Activated naive CD4-positive, alpha-beta T cell treated with anti-CD3 and anti-CD28 coated beads, Interleukin-2, amount 10 ng/mL, durations not matched to agents 7 days and 5 days (primary cell): ENCODE data around the gene ZNF407.
"Not testable (repeated sequence)": the region's sequence is repeated elsewhere in the genome, so short reads cannot be mapped to it uniquely, and the experiment has no call there.

ENCODE experiments used
- CTCF ChIA-PET: fragments of 350-600 bp; sonication (Branson Sonifier 250); formaldehyde crosslinking; loops from one replicate; lab custom pipeline; 2021; ENCODE audit warnings: antibody characterized with exemption; lab: Charles Lee
- DNase-seq: peaks from one replicate; pipeline ENCODE4 v3.0.0-alpha.2; 2020
- H3K27ac Mint-ChIP-seq: one replicate; pipeline ENCODE4 v1.8.0; 2021; ENCODE audit warnings: mild to moderate bottlenecking, moderate library complexity, mixed read lengths
- H3K27me3 Mint-ChIP-seq: one replicate; pipeline ENCODE4 v1.8.0; 2021; ENCODE audit warnings: mild to moderate bottlenecking, mixed read lengths
- H3K36me3 Mint-ChIP-seq: one replicate; pipeline ENCODE4 v1.8.0; 2021; ENCODE audit warnings: mixed read lengths
- H3K4me1 Mint-ChIP-seq: one replicate; pipeline ENCODE4 v1.8.0; 2021; ENCODE audit warnings: mixed read lengths
- H3K4me3 Mint-ChIP-seq: one replicate; pipeline ENCODE4 v1.8.0; 2021; ENCODE audit warnings: mild to moderate bottlenecking, moderate library complexity, mixed read lengths
- H3K9me3 Mint-ChIP-seq: one replicate; pipeline ENCODE4 v1.8.0; 2021; ENCODE audit warnings: mixed read lengths

ZNF407 gene

DNA sequence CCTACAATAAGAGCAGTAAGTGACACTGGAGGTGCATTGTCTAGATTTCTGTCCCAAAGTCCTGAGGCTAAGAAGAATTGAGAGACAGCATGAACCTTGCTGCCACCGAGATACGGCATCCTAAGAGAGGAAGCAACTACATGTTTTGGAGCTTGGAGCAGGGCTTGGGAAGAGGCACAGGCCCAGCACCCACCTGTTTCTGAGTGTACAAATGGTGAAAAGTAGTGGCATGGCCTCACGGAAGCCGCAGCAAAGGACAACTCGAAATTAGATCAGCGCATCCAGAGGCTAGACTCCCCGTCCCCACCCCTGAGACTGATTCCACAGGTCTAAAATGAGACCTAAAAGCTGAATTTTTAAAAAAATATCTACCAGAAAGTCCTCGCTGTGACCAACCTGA lies 483.8 kb downstream of the ZNF407 start:
- H3K27me3 Mint-ChIP-seq = peaks cover 12% of the 10 kb centered on the region
- H3K27ac Mint-ChIP-seq = no peak overlapping the region
- no peaks in the 10 kb centered on the region for H3K4me1 Mint-ChIP-seq
- H3K36me3 Mint-ChIP-seq = peaks cover 3% of the 10 kb centered on the region
- CTCF ChIA-PET = no interaction called here
- no peak for DNase-seq
- H3K4me3 Mint-ChIP-seq = no peak overlapping the region
- H3K9me3 Mint-ChIP-seq = peaks cover 26% of the 10 kb centered on the region

DNA sequence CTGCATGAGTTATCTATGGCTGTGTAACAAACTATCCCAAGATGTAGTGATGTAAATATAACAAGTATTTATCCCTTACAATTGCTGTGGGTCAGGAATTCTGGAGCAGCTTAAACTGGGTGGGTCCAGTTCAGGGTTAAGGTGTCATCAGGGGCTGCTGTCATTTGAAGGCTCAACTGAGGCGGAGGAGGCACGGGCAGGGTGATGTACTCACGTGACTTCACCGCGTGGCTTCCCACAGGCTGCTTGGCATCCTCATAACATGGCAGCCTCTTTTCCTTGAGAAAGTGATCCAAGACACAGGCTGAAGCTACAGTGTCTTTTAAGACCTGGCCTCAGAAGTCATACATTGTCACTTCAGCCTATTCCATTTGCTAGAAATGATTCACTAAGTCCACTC lies 485.5 kb downstream of the ZNF407 start:
- Mint-ChIP-seq H3K27ac (no peak overlapping the region), H3K36me3 (peaks cover 1% of the 10 kb centered on the region)

DNA sequence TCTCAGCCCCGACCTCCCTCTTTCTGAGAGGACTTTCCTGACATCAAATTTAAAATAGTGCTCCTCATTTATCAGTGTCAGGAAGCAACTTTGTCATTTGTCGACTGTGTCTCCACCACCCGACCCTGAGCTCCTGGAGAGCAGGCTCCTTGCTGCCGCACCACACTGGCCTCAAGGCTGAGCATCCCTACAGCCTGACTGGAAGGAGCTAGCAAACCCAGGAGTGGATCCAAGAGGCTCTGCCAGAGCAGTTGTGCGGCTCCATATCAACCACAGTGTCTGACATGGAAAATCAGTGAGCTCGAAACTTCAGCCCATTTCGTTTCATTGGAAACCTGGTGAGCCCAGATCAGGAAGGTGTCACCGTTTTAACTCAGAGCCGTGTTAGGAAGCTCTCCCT lies 486.1 kb downstream of the ZNF407 start:
- H3K36me3 Mint-ChIP-seq = no peaks in the 10 kb centered on the region
- CTCF ChIA-PET = interaction anchor here (0.6 kb wide), 2 partner anchors 20 to 1777 kb away, joined by 3 read pairs; no protein-coding TSS in a partner anchor

More for the DNA sequence above, 485.5 kb downstream of the ZNF407 start:
- Mint-ChIP-seq H3K4me1 (no peaks in the 10 kb centered on the region), H3K27me3 (peaks cover 12% of the 10 kb centered on the region), H3K4me3 (no peak overlapping the region), H3K9me3 (peaks cover 23% of the 10 kb centered on the region)
- CTCF ChIA-PET = no interaction called here
- DNase-seq = no peak

DNA sequence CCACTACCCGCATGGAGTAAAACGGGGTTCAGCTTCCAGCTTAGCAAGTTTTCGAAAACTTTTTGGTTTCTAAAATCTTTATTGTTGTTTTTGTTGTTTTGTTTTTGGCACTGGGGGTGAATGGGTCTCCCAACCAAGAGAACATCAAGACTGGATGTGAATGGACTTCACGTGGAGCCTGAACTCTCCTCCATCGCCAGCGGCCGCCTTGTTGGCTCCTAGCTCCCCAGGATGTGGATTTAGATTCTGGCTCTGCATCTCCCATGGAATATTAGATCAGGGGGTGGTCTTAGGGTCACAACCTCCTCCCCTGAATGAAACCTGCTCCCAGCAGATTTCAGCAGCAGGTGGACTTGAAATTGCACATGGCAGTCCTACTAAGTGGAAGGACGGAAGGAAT lies 488.0 kb downstream of the ZNF407 start:
- H3K4me1 Mint-ChIP-seq, H3K27ac Mint-ChIP-seq, H3K4me3 Mint-ChIP-seq, DNase-seq, H3K36me3 Mint-ChIP-seq, CTCF ChIA-PET: not testable (repeated sequence)
- H3K27me3 Mint-ChIP-seq = peaks cover 11% of the 10 kb centered on the region
- H3K9me3 Mint-ChIP-seq = peaks cover 13% of the 10 kb centered on the region

More for the DNA sequence above, 486.1 kb downstream of the ZNF407 start:
- Mint-ChIP-seq H3K4me1 (no peaks in the 10 kb centered on the region), H3K27me3 (peaks cover 12% of the 10 kb centered on the region), H3K9me3 (peaks cover 19% of the 10 kb centered on the region), H3K27ac (no peak overlapping the region), H3K4me3 (no peak overlapping the region)
- no peak for DNase-seq

DNA sequence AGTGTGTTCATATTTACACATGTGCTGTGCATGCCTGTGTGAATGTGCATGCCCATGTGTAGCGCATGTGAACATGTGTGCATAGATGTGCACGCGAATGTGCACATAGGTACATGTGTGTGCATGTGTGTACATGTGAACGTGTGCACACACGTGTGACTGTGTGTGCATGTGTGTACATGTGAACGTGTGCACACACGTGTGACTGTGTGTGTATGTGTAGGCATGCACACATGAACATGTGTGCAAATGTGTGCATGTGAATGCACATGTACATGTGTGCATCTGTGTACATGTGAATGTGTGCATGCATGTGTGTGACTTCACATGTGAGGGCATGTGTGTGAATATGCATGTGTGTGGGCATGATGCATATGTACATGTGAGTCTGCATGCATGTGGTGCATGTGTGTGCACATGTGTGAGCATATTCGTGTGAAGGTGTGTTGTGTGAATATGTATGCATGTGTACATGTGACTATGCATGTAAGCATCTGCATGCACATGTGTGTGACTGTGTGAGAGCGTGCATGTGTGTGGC lies 488.9 kb downstream of the ZNF407 start:
- Mint-ChIP-seq H3K36me3 (no peaks in the 10 kb centered on the region), H3K9me3 (peaks cover 13% of the 10 kb centered on the region), H3K4me1 (no peaks in the 10 kb centered on the region), H3K4me3 (no peak overlapping the region), H3K27me3 (peaks cover 7% of the 10 kb centered on the region), H3K27ac (no peak overlapping the region)
- CTCF ChIA-PET = no interaction called here
- no peak for DNase-seq

DNA sequence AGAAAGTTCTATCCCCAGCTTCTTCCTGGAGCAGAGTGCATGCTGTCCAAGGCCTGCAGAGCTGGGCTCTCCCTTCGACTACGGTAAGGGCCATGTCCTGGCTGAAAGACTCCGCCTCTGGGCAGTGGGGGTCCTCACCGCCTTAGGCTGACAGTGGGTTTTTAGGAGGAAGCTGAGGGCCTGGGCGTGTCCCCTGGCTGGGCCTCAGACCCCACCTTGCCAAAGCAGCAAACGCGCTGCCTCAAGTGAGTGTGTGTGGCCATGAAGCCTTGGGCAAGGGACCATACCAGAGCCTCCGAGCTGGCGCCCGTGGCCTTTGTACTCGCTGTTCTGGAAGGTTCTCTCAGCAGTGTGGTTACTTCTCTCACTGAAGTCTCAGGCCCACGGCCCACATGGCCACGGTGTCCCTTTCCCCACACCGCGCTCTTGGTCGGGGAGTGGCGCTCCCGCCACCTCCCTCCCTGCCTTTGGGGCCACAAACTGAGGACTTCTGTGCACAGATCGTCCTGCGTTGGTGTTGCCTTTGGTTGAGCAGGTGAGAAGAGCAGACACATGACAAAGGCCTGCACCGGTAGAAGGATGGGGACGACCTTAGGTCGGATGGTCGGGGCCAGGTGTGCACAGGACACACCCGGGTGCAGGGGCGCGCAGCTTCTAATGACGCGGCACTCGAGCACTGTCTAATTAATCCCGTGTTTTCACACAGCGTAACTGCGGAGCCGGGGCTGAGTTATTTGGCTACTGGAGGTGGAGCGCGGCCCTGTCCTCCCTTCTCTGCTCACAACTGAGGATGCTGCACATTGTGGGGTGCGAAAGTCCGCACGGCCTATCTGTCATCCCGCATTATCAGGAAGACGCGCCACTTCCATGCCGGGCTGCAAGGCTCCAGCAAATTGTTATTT lies 489.7 kb downstream of the ZNF407 start:
- Mint-ChIP-seq H3K4me1 (no peaks in the 10 kb centered on the region), H3K27me3 (peaks cover 7% of the 10 kb centered on the region), H3K27ac (no peak overlapping the region), H3K4me3 (no peak overlapping the region), H3K36me3 (no peaks in the 10 kb centered on the region), H3K9me3 (peaks cover 13% of the 10 kb centered on the region)
- CTCF ChIA-PET = no interaction called here
- no peak for DNase-seq

DNA sequence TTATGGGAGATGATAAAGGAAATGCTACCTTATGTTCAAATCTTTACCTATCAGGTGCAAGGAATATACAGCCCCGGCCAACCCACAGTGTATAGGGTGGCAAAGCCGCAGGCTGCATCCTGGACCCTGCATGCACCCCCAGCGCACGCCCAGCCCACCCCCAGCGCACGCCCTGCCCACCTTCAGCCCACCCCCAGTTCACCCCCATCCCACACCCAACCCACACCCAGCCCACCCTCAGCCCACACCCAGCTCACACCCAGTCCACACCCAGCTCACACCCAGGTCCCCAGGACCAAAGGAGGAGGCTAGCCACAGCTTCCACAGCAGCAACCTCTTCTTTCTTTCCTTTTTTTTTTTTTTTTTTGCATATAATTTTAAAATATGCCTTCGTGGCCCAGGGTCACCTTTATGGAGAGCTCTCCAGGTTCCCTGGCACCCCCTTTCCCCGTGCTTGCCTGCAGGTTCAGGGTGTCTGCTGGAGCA lies 490.4 kb downstream of the ZNF407 start:
- DNase-seq = no peak
- H3K9me3 Mint-ChIP-seq = peaks cover 11% of the 10 kb centered on the region
- no peak overlapping the region for H3K27ac Mint-ChIP-seq
- H3K4me3 Mint-ChIP-seq = no peak overlapping the region
- H3K36me3 Mint-ChIP-seq = no peaks in the 10 kb centered on the region
- no peaks in the 10 kb centered on the region for H3K4me1 Mint-ChIP-seq
- H3K27me3 Mint-ChIP-seq = peaks cover 2% of the 10 kb centered on the region
- CTCF ChIA-PET = no interaction called here

DNA sequence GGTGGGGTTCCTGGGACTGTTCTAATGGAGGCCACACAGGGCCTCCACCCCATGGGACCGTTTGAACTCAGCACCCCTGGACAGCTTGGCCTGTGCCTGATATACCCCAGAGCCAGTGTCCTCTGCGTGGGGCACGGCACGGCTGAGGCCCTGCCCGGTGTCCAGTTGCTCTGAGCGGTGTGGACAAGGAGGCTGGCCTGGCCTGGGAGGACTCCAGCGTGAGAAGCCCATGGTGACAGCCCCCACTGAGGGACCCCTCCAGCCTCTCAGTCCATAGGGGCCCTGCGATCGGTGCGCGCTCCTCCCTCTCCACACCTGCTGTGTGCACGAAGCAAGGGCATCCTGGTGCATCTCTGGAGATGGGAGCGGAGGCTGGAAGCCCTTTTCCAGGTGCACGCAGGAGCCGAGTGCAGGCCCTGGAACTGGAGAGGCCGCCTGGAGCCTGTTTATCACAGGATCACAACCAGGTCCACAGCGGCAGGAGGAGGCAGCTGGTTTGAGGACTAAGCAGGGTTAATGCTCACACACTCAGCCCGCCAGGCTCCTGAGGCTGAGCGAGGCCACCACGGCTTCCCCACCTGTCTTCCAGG lies 491.0 kb downstream of the ZNF407 start:
- Mint-ChIP-seq H3K9me3 (peaks cover 11% of the 10 kb centered on the region), H3K27me3 (no peaks in the 10 kb centered on the region), H3K36me3 (no peaks in the 10 kb centered on the region), H3K4me1 (no peaks in the 10 kb centered on the region), H3K27ac (no peak overlapping the region), H3K4me3 (no peak overlapping the region)
- no peak for DNase-seq
- CTCF ChIA-PET = no interaction called here

DNA sequence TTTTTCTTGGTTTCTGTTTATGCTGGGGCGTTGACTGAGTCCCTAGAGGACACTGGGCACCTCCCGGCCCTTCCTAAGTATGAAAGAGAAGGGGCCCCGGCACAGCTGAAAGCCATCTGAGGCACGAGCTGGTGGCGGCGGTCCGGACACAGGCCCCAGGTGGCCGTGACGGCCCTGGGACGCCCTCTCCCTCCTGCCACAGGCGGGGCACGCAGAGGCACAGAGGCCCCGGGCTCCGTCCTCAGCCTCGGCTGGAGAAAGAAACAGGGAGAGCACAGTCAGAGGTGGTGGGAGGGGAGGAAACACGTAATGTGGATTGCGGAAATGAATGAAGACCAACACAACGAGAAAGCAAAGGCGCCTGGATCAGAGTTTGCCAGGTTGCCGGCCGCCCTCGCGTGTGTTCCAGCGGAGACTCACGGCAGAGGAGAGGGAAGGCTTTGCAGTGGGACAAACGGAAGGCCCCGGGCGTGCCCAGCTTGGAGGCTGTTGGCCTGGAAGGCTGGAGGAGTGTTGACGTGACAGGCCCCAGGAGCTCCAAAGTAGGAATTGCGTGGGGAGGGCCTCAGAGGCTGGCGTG lies 492.2 kb downstream of the ZNF407 start:
- H3K9me3 Mint-ChIP-seq = peaks cover 11% of the 10 kb centered on the region
- CTCF ChIA-PET = no interaction called here
- no peaks in the 10 kb centered on the region for H3K27me3 Mint-ChIP-seq
- no peak overlapping the region for H3K27ac Mint-ChIP-seq
- no peaks in the 10 kb centered on the region for H3K36me3 Mint-ChIP-seq
- H3K4me3 Mint-ChIP-seq = no peak overlapping the region
- no peak for DNase-seq
- H3K4me1 Mint-ChIP-seq = no peaks in the 10 kb centered on the region

DNA sequence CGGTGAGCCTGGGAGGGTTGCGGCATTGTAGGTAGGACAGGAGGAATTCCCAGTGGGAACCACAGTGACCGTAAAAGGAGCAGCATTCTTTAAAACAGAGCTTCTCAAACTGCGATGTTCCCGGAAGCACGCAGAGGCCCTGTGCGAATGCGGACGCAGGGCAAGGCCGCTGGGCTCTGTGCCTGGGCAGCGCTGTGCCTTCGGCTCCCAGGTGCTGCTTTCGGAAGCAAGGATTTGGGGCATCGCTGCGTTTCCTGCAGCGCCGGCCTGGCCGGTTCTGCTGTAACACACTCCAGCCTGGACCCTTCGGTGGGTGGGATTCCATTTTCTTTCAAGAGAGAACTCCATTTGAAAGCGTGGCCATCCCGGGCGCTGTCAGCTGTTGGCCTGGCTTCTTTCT lies 492.7 kb downstream of the ZNF407 start:
- no peaks in the 10 kb centered on the region for H3K4me1 Mint-ChIP-seq
- no peak for DNase-seq
- H3K36me3 Mint-ChIP-seq = no peaks in the 10 kb centered on the region

DNA sequence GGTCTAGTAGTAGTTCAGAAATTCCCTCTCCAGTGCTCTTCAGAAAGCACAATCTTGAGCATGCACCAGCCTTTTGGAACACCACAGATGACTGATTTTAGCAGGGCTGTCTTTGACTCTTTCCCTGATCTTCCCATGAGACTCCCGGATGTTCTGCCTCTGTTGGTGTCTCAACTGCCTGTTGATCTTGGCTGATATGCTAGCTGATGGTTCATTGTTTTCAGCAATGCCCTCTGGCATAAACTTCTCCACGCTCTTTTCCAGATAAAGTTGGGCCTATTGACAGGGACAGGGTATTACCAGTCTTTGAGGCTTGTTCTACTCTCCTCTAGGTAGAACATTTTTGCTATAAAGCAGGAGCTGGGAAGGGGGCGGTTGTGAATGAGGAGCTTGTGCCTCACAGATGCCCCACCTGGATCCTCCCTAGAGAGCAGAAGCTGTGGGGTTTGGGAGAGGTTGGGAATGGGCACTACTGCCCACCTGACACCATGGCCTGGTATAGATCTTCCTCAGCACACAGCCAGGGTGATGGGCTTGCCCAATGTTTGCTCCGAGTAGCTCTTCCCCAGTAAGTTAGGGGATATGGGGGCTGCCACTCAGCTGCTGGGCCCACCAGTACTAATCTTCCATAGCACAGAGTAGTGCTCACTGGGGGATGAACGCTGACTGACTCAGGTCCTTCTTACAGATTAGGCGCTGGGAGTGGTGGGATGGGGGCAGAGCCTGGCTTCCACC lies 500.0 kb downstream of the ZNF407 start:
- DNase-seq = no peak
- Mint-ChIP-seq H3K4me1 (no peaks in the 10 kb centered on the region), H3K9me3 (peaks cover 9% of the 10 kb centered on the region), H3K36me3 (no peaks in the 10 kb centered on the region), H3K4me3 (no peak overlapping the region), H3K27me3 (peaks cover 5% of the 10 kb centered on the region), H3K27ac (no peak overlapping the region)
- CTCF ChIA-PET = no interaction called here

More for the DNA sequence above, 492.7 kb downstream of the ZNF407 start:
- Mint-ChIP-seq H3K9me3 (peaks cover 11% of the 10 kb centered on the region), H3K27me3 (no peaks in the 10 kb centered on the region), H3K27ac (no peak overlapping the region), H3K4me3 (no peak overlapping the region)
- CTCF ChIA-PET = no interaction called here

DNA sequence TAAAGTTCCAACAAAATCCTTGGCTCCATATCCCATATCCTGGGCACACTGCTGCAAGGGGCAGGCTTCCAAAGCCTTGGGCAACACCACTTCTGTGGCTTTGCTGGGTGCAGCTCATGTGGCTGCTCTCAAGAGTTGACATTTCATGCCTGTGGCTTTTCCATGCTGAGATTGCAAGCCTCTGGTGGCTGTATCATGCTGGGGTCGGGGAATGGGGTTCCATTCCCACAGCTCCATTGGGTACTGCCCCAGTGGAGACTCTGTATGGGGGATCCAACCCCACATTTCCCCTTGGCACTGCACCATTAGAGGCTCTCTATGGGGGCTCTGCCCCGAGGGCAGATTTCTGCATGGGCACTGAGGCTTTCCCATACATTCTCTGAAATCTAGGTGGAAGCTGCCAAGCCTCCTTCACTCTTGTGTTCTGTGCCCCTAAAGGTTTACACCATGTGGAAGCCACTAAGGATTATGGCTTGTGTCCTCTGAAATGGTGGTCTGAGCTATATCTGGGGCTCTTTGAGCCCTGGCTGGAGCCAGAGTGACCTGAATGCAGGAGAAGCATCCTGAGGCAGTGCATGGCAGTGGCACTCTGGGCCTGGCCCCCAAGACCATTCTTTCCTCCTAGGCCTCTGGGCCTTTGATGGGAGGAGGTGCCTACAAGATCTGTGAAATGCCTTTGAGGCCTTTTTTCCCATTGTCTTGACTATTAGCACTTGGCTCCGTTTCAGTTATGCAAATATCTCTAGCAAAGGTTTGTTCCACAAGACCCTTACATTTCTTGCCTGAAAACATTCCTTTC lies 503.4 kb downstream of the ZNF407 start:
- Mint-ChIP-seq H3K27ac (no peak overlapping the region), H3K9me3 (peaks cover 9% of the 10 kb centered on the region), H3K36me3 (no peaks in the 10 kb centered on the region), H3K27me3 (peaks cover 5% of the 10 kb centered on the region), H3K4me1 (no peaks in the 10 kb centered on the region), H3K4me3 (no peak overlapping the region)
- DNase-seq = no peak
- CTCF ChIA-PET = no interaction called here

DNA sequence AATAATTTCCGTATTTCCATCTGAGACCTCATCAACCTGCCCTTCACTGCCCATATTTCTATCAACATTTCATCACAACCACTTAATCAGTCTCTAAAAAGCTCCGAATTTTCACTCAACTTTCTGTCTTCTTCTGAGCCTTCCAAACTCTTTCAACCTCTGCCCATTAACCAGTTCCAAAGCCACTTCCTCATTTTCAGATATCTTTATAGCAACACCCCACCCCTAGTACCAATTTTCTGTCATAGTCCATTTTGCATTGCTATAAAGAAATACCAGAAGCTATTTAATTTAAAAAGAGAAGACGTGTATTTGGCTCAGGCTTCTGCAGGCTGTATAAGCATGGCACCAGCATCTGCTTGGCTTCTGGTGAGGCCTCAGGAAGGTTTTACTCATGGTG lies 504.2 kb downstream of the ZNF407 start:
- Mint-ChIP-seq H3K27me3 (peaks cover 5% of the 10 kb centered on the region), H3K36me3 (no peaks in the 10 kb centered on the region), H3K4me1 (no peaks in the 10 kb centered on the region), H3K4me3 (no peak overlapping the region), H3K27ac (no peak overlapping the region), H3K9me3 (peaks cover 9% of the 10 kb centered on the region)
- CTCF ChIA-PET = no interaction called here
- DNase-seq = no peak
